K562 (cell line): ENCODE measurements around the gene TMEM151A. TPM values are rescaled to one million over a fixed set of nuclear protein-coding genes. Genes with fewer than 3 reads are reported as not detected.

Experiments used
- ATAC-seq: fragments of 200-7000 bp; cut with Tn5 transposase; 3 replicates; pipeline ENCODE4 v1.9.1; 2020; ENCODE audit warnings: moderate library complexity
- BruUV-seq: library from RNA; stranded (reverse); fragments of 400-500 nt; replicated peaks from 2 replicates; lab custom pipeline; 2021; lab: Mats Ljungman, UMichigan
- CTCF ChIA-PET: fragments of 300-600 bp; formaldehyde crosslinking; extraction: SDS; loops from one replicate; lab custom pipeline; 2021; ENCODE audit warnings: low intra/inter-chr PET ratio; lab: Yijun Ruan, JAX
- POLR2A ChIA-PET: fragments of 300-600, 350-650 bp; sonication (Branson Sonifier 250); formaldehyde crosslinking; extraction: SDS; loops from one replicate; lab custom pipeline; 2021; ENCODE audit warnings: antibody characterized with exemption, inconsistent platforms; lab: Yijun Ruan, JAX
- DNase-seq, 4 experiments: peaks; one replicate each; pipeline versions ENCODE4 v3.0.0 to v3.0.0-alpha.2; 2011 to 2018; ENCODE audit warnings: low spot score in 3 of 4, mixed read lengths in 3 of 4; ENCODE audit errors: extremely low read depth in 1 of 4
- FAIRE-seq: peaks from 2 replicates; lab custom pipeline; 2011; peaks lifted over from hg19 to GRCh38; lab: Jason Lieb, UNC
- H2AFZ ChIP-seq: 2 replicates; pipeline ENCODE4 v1.6.0; 2011; ENCODE audit warnings: low read depth, low read length, control low read depth, inconsistent platforms
- H3K27ac ChIP-seq: fragments of 200-600 bp; 3 replicates; pipeline ENCODE4 v1.8.0; 2011; ENCODE audit warnings: low read depth, mild to moderate bottlenecking, control low read depth, inconsistent platforms, low read length, moderate library complexity, mixed read lengths; ENCODE audit errors: extremely low read depth
- H3K27me3 ChIP-seq, 2 experiments: fragments of 300-600 bp in 1 of 2; 2 replicates in 1 of 2; 3 replicates in 1 of 2; pipeline versions ENCODE4 v1.6.0 to v1.8.0; 2011; ENCODE audit warnings: inconsistent platforms in 2 of 2, low read length in 2 of 2, mild to moderate bottlenecking in 1 of 2, mixed read lengths in 1 of 2, moderate library complexity in 1 of 2; ENCODE audit not compliant: control insufficient read depth in 2 of 2, insufficient read depth in 2 of 2
- H3K36me3 ChIP-seq: fragments of 300-600 bp; 3 replicates; pipeline ENCODE4 v1.8.0; 2011; ENCODE audit warnings: mild to moderate bottlenecking, low read length, inconsistent platforms; ENCODE audit not compliant: control insufficient read depth, insufficient read depth
- H3K4me1 ChIP-seq, 2 experiments: fragments of 200-600 bp in 1 of 2; replicated peaks in 1 of 2; 2 replicates in 1 of 2; 3 replicates in 1 of 2; pipeline versions ENCODE4 v1.5.1 to v1.8.0; 2011; ENCODE audit warnings: inconsistent platforms in 2 of 2, low read length in 2 of 2, mild to moderate bottlenecking in 1 of 2, mixed read lengths in 1 of 2, moderate library complexity in 1 of 2; ENCODE audit not compliant: control insufficient read depth in 2 of 2, insufficient read depth in 2 of 2
- H3K4me2 ChIP-seq: 2 replicates; pipeline ENCODE4 v1.6.1; 2011; ENCODE audit warnings: low read length, control low read depth, inconsistent platforms, mixed read lengths; ENCODE audit not compliant: insufficient read depth
- H3K4me3 ChIP-seq: fragments of 200-600 bp; sonication (generic), shearing (Covaris generic); 2 replicates; pipeline ENCODE4 v1.5.1; 2016; ENCODE audit warnings: control low read depth, inconsistent platforms
- H3K79me2 ChIP-seq: fragments of 200-600 bp; 3 replicates; pipeline ENCODE4 v1.8.0; 2011; ENCODE audit warnings: low read length, inconsistent platforms; ENCODE audit not compliant: control insufficient read depth, insufficient read depth
- H3K9ac ChIP-seq, 2 experiments: 2 replicates each; pipeline versions ENCODE4 v1.6.0 to v1.6.1; 2011; ENCODE audit warnings: low read depth in 2 of 2, low read length in 2 of 2, control low read depth in 1 of 2, inconsistent platforms in 1 of 2, mild to moderate bottlenecking in 1 of 2, mixed read lengths in 1 of 2; ENCODE audit not compliant: insufficient read depth in 1 of 2
- H3K9me1 ChIP-seq: one replicate; pipeline ENCODE4 v1.6.0; 2011; ENCODE audit warnings: inconsistent platforms, mild to moderate bottlenecking, low read length, moderate library complexity; ENCODE audit not compliant: control insufficient read depth, insufficient read depth
- H3K9me3 ChIP-seq: replicated peaks from 2 replicates; pipeline ENCODE4 v1.5.1; 2011; ENCODE audit warnings: low read depth, low read length, inconsistent platforms; ENCODE audit not compliant: control insufficient read depth, insufficient read depth
- H4K20me1 ChIP-seq: replicated peaks from 2 replicates; pipeline ENCODE4 v1.6.1; 2011; ENCODE audit warnings: low read length, inconsistent platforms, mixed read lengths; ENCODE audit not compliant: control insufficient read depth, insufficient read depth
- ATF2 ChIP-seq: sonication (generic); formaldehyde crosslinking; IDR thresholded peaks from 2 replicates; pipeline ENCODE4 v1.8.1; 2022; ENCODE audit warnings: missing genetic modification reagents
- E4F1 ChIP-seq: fragments of 250-450 bp; sonication (Bioruptor Pico); IDR thresholded peaks from 2 replicates; pipeline ENCODE4 v1.5.0; 2021; ENCODE audit warnings: mild to moderate bottlenecking, borderline replicate concordance
- HNRNPK ChIP-seq: fragments of 200-400 bp; formaldehyde crosslinking; IDR thresholded peaks from one replicate; pipeline ENCODE4 v1.6.1; 2018; ENCODE audit warnings: mild to moderate bottlenecking, low read depth, low read length; ENCODE audit not compliant: poor library complexity, severe bottlenecking
- MIER1 ChIP-seq: fragments of 450-650 bp; IDR thresholded peaks from 2 replicates; pipeline ENCODE4 v1.6.1; 2016; ENCODE audit warnings: antibody characterized with exemption, mild to moderate bottlenecking, low read depth
- ZNF253 ChIP-seq: fragments of 250-450 bp; sonication (Bioruptor Pico); conservative IDR thresholded peaks from 2 replicates; pipeline ENCODE4 v1.6.1; 2021; ENCODE audit warnings: mild to moderate bottlenecking
- WGBS: fragments of 100-300 bp; shearing (Covaris generic); methylation state at CpG from one replicate; pipeline ENCODE4 v1.1.6; 2016; ENCODE audit warnings: low coverage, mixed read lengths; ENCODE audit not compliant: insufficient coverage; ENCODE audit errors: missing lambda C conversion rate; 5-methylcytosine and 5-hydroxymethylcytosine counted together
- in situ Hi-C: fragments of 300-500 bp; cut with MboI; formaldehyde crosslinking; loops from 4 replicates; pipeline ENCODE4 v1.15.0; 2018; ENCODE audit warnings: inconsistent platforms, mixed read lengths
- intact Hi-C: fragments of 100-400 bp; cut with micrococcal nuclease; formaldehyde crosslinking; loops from 2 replicates; pipeline ENCODE4 v1.14.2; 2022
- polyA plus RNA-seq, 8 experiments: library from polyadenylated mRNA; depleted of rRNA in 4 of 8; stranded (reverse) in 5 of 8; unstranded in 3 of 8; fragments of >200 nt; fragmentation: Nextera tagmentation in 2 of 8; fragmentation: Illumina TruSeq in 1 of 8; extraction: Ambion mirVana in 2 of 8; extraction: Trizol in 1 of 8; gene quantifications; 2 replicates each; pipeline versions ENCODE4 v1.2.1 to v1.2.3, GENCODE V29; 2011 to 2014; ENCODE audit warnings: inconsistent platforms in 1 of 8, missing spikeins in 1 of 8
- total RNA-seq, 7 experiments: library from RNA; depleted of rRNA in 6 of 7; stranded (reverse); fragments of >200 nt in 6 of 7; fragmentation: Illumina TruSeq in 2 of 7; extraction: Trizol in 2 of 7; gene quantifications; 2 replicates each; pipeline versions ENCODE4 v1.2.1 to v1.2.3, GENCODE V29; 2011 to 2021; ENCODE audit warnings: low replicate concordance in 1 of 7

TMEM151A gene
- total and polyA plus RNA-seq, 9 of the 15 experiments (the other 6 are each of a cell fraction or from before 2014, with no cell fraction given), result not detected

GRCh38 chr11:66341502-66342126, 49.9 kb downstream of the TMEM151A start:
- TF ChIP-seq ATF2 (CRISPR knock-in tag) (no peak), E4F1 (CRISPR knock-in tag) (no peak), MIER1 (no peak), HNRNPK (no peak), ZNF253 (CRISPR knock-in tag) (no peak)
- Histone ChIP-seq H3K4me1 (peaks cover 16 to 30% of the 10 kb centered on the region in 2 experiments), H3K9ac (no peak overlapping the region; a peak in 1 of 4 replicates), H3K4me2 (no peak overlapping the region), H3K9me1 (no peaks in the 10 kb centered on the region), H3K36me3 (peaks cover 61% of the 10 kb centered on the region; the same call in 2 of the 3 replicates), H3K27me3 (no peaks in the 10 kb centered on the region), H3K79me2 (peaks cover 18% of the 10 kb centered on the region), H3K4me3 (no peak overlapping the region), H4K20me1 (peaks cover 3% of the 10 kb centered on the region; the same call in 1 of the 2 replicates), H2AFZ (no peak overlapping the region), H3K27ac (no peak overlapping the region), H3K9me3 (no peaks in the 10 kb centered on the region)
- POLR2A ChIA-PET, result interaction anchor here (0.6 to 1.7 kb wide), 3 partner anchors 8 to 23 kb away, joined by 3 to 6 read pairs (median 4); no protein-coding TSS in a partner anchor
- ATAC-seq (no peak), FAIRE-seq (no peak), DNase-seq (no peak)
- in situ Hi-C loops, result no loop called here
- no TSS peak for BruUV-seq
- WGBS, result 94% methylated on average over 20 of the region's 21 CpGs
- CTCF ChIA-PET, result no interaction called here
- intact Hi-C loops, result no loop called here
